OCI-LY1 (cell line): ENCODE measurements around the gene PLPPR3.

Experiments
- H2AFZ ChIP-seq: fragments of 200-600 bp; sonication (generic), shearing (Covaris generic); 2 replicates; pipeline ENCODE4 v1.6.0; 2014; ENCODE audit warnings: antibody characterized with exemption, mild to moderate bottlenecking, low read length
- H3F3A ChIP-seq: fragments of 200-600 bp; sonication (generic), shearing (Covaris generic); 2 replicates; pipeline ENCODE4 v1.6.0; 2014; ENCODE audit warnings: mild to moderate bottlenecking, antibody characterized with exemption, low read length, moderate library complexity; ENCODE audit not compliant: insufficient read depth
- H3K27ac ChIP-seq: fragments of 200-600 bp; sonication (generic); 2 replicates; pipeline ENCODE4 v1.5.1; 2014; ENCODE audit warnings: low read length, mixed run types, mild to moderate bottlenecking, low read depth; ENCODE audit not compliant: poor library complexity, severe bottlenecking
- H3K27me3 ChIP-seq: fragments of 200-600 bp; sonication (generic); 2 replicates; pipeline ENCODE4 v1.6.0; 2014; ENCODE audit warnings: antibody characterized with exemption, mild to moderate bottlenecking, low read length, moderate library complexity; ENCODE audit not compliant: insufficient read depth
- H3K36me3 ChIP-seq: fragments of 200-600 bp; sonication (generic); 2 replicates; pipeline ENCODE4 v1.6.1; 2014; ENCODE audit warnings: mild to moderate bottlenecking, antibody characterized with exemption, low read length, moderate library complexity, mixed read lengths; ENCODE audit not compliant: insufficient read depth
- H3K4me1 ChIP-seq: fragments of 200-600 bp; sonication (generic); 2 replicates; pipeline ENCODE4 v1.5.1; 2014; ENCODE audit warnings: mild to moderate bottlenecking, low read length, moderate library complexity; ENCODE audit not compliant: insufficient read depth, severe bottlenecking
- H3K4me2 ChIP-seq: fragments of 200-600 bp; sonication (generic), shearing (Covaris generic); 2 replicates; pipeline ENCODE4 v1.6.1; 2014; ENCODE audit warnings: low read length
- H3K4me3 ChIP-seq: fragments of 200-600 bp; sonication (generic); 2 replicates; pipeline ENCODE4 v1.5.1; 2014; ENCODE audit warnings: low read length, low read depth, mild to moderate bottlenecking, mixed read lengths; ENCODE audit not compliant: poor library complexity, severe bottlenecking
- H3K79me2 ChIP-seq: fragments of 200-600 bp; shearing (Covaris generic); 2 replicates; pipeline ENCODE4 v1.6.1; 2016; ENCODE audit warnings: mixed run types, low read length, mixed read lengths; ENCODE audit not compliant: insufficient read depth
- H3K9ac ChIP-seq: fragments of 200-600 bp; sonication (generic), shearing (Covaris generic); 2 replicates; pipeline ENCODE4 v1.6.1; 2014; ENCODE audit warnings: mild to moderate bottlenecking, low read length, mixed read lengths
- H3K9me2 ChIP-seq: fragments of 200-600 bp; sonication (generic), shearing (Covaris generic); 2 replicates; pipeline ENCODE4 v1.6.1; 2014; ENCODE audit warnings: low read depth, mild to moderate bottlenecking, low read length, mixed read lengths
- H3K9me3 ChIP-seq: fragments of 200-600 bp; shearing (Covaris generic); 2 replicates; pipeline ENCODE4 v1.6.1; 2014; ENCODE audit warnings: low read length, mixed read lengths
- H4K20me1 ChIP-seq: fragments of 200-600 bp; sonication (generic), shearing (Covaris generic); 2 replicates; pipeline ENCODE4 v1.6.0; 2016; ENCODE audit warnings: mild to moderate bottlenecking, low read length; ENCODE audit not compliant: insufficient read depth
- EZH2 ChIP-seq: fragments of 200-600 bp; sonication (generic), shearing (Covaris generic); IDR thresholded peaks from 2 replicates; pipeline ENCODE4 v1.8.0; 2017; ENCODE audit warnings: borderline replicate concordance, mixed run types, mild to moderate bottlenecking, antibody characterized with exemption, low read length, moderate library complexity, mixed read lengths
- TF ChIP-seq, protein P1 (sequence below): fragments of 200-600 bp; sonication (generic), shearing (Covaris generic); IDR thresholded peaks from 2 replicates; pipeline ENCODE4 v1.5.1; 2017; ENCODE audit warnings: mild to moderate bottlenecking, antibody characterized with exemption, low read length, moderate library complexity, mixed read lengths

Gene PLPPR3

GRCh38 chr19:867301-867793, 45.6 kb upstream of the PLPPR3 start:
- peaks cover 20% of the 10 kb centered on the region for H3K4me1 ChIP-seq
- no peak overlapping the region for H3K4me3 ChIP-seq
- no peak overlapping the region for H3K9ac ChIP-seq
- no peaks in the 10 kb centered on the region for H3F3A ChIP-seq
- TF ChIP-seq EZH2, result no peak
- TF ChIP-seq, protein P1, sequence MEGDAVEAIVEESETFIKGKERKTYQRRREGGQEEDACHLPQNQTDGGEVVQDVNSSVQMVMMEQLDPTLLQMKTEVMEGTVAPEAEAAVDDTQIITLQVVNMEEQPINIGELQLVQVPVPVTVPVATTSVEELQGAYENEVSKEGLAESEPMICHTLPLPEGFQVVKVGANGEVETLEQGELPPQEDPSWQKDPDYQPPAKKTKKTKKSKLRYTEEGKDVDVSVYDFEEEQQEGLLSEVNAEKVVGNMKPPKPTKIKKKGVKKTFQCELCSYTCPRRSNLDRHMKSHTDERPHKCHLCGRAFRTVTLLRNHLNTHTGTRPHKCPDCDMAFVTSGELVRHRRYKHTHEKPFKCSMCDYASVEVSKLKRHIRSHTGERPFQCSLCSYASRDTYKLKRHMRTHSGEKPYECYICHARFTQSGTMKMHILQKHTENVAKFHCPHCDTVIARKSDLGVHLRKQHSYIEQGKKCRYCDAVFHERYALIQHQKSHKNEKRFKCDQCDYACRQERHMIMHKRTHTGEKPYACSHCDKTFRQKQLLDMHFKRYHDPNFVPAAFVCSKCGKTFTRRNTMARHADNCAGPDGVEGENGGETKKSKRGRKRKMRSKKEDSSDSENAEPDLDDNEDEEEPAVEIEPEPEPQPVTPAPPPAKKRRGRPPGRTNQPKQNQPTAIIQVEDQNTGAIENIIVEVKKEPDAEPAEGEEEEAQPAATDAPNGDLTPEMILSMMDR, result no peak
- no peak overlapping the region for H3K27ac ChIP-seq
- H3K27me3 ChIP-seq, result no peaks in the 10 kb centered on the region
- no peak overlapping the region for H3K4me2 ChIP-seq
- peaks cover 26% of the 10 kb centered on the region for H3K36me3 ChIP-seq
- no peaks in the 10 kb centered on the region for H3K9me2 ChIP-seq
- H2AFZ ChIP-seq, result no peak overlapping the region
- H3K9me3 ChIP-seq, result no peaks in the 10 kb centered on the region
- H4K20me1 ChIP-seq, result no peaks in the 10 kb centered on the region
- no peaks in the 10 kb centered on the region for H3K79me2 ChIP-seq

DNA sequence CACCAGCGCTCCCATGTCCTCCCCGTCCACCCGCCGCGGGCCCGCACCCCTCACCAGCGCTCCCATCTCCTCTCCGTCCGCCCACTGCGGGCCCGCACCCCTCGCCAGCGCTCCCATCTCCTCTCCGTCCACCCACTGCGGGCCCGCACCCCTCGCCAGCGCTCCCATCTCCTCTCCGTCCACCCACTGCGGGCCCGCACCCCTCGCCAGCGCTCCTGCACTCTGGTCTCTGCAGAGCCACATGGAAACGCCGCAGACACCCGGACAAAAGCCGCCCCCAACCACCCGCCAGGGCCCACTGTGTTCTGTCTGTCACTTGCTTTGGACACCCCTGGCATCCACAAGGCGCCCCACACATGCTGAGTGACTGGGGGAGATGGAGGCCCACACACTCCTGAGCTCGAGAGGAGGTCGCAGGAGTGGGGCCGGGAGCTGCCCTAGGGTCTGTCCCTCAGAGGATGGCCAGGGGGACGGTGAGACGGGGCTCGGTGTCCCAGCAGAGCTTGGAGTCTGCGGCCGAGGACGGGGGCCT, 45.1 kb upstream of the PLPPR3 start:
- Histone ChIP-seq H3K4me1 (peaks cover 14% of the 10 kb centered on the region), H3K79me2 (no peaks in the 10 kb centered on the region)

DNA sequence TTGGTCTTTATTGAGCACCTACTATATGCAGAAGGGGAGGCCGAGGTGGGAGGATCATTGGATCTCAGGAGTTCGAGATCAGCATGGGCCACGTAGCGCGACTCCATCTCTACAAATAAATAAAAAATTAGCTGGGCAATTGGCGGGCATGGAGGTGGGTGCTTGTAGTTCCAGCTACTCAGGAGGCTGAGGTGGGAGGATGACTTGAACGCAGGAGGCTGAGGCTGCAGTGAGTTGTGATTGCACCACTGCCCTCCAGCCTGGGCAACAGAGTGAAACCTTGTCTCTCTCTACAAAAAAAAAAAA, 41.5 kb upstream of the PLPPR3 start:
- Histone ChIP-seq H3K4me3 (peak overlapping the region; percentile 43), H2AFZ (no peak overlapping the region)

More for the DNA sequence above, 45.1 kb upstream of the PLPPR3 start:
- Histone ChIP-seq H3F3A (no peaks in the 10 kb centered on the region), H3K4me3 (no peak overlapping the region), H3K27ac (no peak overlapping the region), H3K9me3 (no peaks in the 10 kb centered on the region), H3K36me3 (peaks cover 26% of the 10 kb centered on the region), H3K27me3 (no peaks in the 10 kb centered on the region), H3K4me2 (no peak overlapping the region), H3K9ac (no peak overlapping the region), H2AFZ (no peak overlapping the region), H3K9me2 (no peaks in the 10 kb centered on the region), H4K20me1 (no peaks in the 10 kb centered on the region)
- TF ChIP-seq, protein P1, result no peak
- no peak for TF ChIP-seq EZH2

More for the DNA sequence above, 41.5 kb upstream of the PLPPR3 start:
- H3K79me2 ChIP-seq, result no peaks in the 10 kb centered on the region
- H4K20me1 ChIP-seq, result no peaks in the 10 kb centered on the region
- no peaks in the 10 kb centered on the region for H3K9me2 ChIP-seq
- H3K4me2 ChIP-seq, result peak overlapping the region; percentile 59
- peaks cover 18% of the 10 kb centered on the region for H3K4me1 ChIP-seq
- no peak overlapping the region for H3K9ac ChIP-seq
- no peaks in the 10 kb centered on the region for H3K27me3 ChIP-seq
- no peaks in the 10 kb centered on the region for H3K9me3 ChIP-seq
- no peaks in the 10 kb centered on the region for H3F3A ChIP-seq
- H3K36me3 ChIP-seq, result peaks cover 8% of the 10 kb centered on the region
- peak overlapping the region; percentile 64 for H3K27ac ChIP-seq
- no peak for TF ChIP-seq EZH2
- TF ChIP-seq, protein P1, result no peak
